Suppressor macrophage (primary cell): ENCODE results near the gene ZNF554.

ENCODE experiments used
- DNase-seq, 4 experiments: peaks; one replicate each; pipeline ENCODE4 v3.0.0-alpha.2; 2020 to 2022

ZNF554 gene

GRCh38 chr19:2827840-2828489 lies 8.3 kb downstream of the ZNF554 start:
- DNase-seq: no peak

- no peak for DNase-seq
Measured at GRCh38 chr19:2834294-2834871, 14.7 kb downstream of the ZNF554 start.

GRCh38 chr19:2837430-2837829 lies 17.8 kb downstream of the ZNF554 start:
- DNase-seq: no peak

DNA sequence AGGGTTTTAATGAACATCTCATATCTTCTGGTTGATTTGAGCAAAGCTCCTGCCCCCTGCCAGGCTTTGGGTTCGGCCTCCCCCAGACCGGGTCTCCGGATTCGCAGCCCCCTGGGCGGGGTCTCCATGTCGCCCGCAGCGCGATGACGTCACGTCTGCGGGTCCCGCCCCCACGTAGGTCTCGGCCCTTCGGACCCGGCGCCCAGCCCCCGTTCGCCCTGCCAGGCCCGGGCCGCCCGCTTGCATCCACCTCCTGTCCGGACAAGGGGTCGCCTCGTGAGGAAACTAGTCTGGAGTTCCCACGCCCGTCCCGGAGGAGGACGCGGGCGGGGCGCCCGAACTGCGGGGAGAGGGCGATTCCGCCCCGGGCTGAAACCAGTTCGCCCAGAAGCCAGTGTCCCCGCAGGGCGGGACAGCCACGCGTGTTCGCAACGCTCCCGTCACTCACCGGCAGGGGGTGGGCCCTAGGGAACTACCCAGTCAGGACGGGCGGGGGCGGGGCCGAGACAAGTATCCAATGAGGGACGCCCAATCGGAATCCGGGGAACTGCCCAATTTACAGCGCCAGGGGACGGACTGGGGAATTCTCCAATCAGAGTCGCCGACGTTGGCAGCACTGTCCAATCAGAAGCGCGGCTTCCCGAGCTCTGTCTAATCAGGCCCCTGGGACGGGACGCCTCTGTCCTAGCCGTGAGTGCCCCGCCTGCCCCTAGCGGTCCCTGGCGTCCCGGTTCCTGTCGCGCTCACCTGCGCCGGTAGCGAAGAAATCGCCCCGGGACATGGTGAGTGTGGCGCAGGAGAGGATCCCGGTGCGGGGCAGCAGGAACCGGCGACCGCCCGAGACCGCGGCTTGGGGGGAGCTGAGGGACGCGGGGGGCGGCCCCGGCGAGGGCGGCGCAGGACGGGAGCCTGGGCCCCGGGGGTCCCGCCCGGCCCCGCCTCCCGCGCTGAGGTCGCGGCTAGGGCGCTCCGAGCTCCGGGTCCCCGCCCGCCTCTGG lies 21.4 kb downstream of the ZNF554 start, which contains the start of gene ZNF555:
TSS of gene ZNF555 (plus strand) at position 682 of the 998 bp plus-strand sequence. CDS start at position 780, 98 bp downstream.
- peak; percentile 99 for DNase-seq

DNA sequence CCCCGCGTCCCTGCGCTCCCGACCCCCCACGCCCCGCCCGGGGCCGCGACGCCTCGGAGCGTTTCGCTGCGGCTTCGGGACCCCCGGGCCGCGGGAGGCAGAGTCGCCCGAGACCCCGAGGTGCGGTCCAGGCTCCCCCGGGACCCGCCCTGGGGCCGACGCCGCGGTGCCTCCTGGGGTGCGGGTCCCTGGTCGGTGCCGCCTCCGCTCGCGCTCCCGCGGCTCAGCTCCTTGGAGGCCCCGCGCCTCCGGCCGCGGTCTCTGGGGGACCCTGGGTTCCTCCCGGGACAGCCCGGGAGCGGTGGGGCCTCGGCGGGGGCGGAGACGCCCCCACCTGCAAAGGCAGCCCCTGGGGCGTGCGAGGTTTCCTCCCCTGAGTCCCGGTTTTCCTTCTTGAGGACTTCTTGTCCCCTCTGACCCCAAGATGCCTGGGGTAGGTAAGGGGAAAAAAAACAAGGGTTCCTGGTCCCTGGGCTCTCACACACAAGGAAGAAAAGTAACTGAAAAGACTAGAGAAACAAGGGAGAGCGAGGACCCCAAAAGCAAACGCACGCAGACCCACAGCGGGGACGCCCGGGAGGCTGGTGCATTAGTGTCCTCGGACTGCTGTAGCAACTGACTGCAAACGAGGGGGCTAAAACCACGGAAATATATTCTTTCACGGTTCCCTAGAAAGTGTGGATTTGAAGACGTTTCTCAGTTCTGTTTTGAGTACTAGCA lies 22.3 kb downstream of the ZNF554 start:
- peak in 2 of 4 experiments; percentile 23 to 51 for DNase-seq

DNA sequence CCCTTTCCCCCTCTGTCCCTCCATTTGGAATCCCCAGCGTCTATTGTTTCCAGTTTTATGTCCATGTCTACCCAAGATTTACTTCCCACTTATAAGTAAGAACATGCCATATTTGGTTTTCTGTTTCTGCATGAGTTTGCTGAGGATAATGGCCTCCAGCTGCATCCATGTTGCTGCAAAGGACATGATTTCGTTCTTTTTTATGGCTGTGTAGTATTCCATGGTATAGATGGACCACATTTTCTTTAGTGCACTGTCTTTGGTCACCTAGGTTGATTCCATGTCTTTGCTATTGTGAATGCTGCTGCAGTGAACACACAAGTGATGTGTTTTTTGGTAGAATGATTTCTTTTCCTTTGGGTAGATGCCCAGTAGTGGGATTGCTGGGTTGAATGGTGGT lies 25.4 kb downstream of the ZNF554 start:
- no peak for DNase-seq

DNA sequence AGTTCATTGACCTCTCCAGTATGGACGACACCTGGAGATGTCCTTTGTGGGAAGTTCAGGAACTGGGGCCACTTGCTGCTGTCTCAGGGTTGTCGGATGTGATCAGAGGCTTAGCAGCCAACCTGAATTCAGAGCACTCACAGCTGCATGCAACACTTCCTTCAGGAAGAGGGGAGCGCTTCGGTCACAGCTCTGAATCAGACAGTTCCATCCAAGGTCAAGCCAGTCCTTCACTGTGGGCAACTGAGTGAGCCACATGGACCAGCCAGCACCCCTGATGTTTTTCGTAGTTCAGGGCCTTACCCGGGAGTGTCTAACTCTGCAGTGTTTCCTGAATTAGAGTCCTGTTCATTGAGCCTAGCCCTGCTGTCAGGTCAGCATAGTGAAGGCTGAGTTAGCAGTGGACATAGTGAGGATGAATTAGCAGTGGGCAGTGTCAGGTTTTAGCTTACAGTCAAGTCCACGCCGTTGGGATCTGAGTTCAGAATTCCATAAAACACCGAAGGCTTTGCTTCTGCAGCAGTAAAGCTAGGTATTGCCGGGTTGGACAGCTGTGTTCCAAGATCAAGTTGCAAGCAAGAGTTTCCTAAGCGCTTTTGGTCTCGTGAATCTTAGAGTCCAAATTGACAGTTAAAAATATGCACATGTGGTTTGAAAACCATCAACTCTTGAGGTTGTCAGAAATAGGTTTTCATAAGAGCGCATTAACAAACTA lies 26.7 kb downstream of the ZNF554 start:
- DNase-seq: no peak

DNA sequence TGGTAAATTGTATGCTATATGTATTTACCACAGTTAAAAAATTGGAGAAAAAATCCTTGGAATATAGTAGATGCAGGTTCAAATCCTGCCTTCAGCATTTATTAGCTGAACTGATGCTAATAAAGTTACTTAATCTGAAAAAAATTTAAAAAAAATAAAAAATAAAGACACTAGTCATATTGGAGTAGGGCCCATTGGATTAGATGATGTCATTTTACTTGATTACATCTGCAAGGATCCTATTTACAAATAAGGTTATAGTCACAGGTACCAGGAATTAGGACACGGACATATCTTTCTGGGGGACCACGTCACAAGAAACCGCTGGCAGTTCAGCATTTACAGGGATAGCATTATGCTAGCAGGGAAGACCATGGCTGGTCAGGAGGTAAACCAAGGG lies 27.8 kb downstream of the ZNF554 start:
- DNase-seq: no peak

DNA sequence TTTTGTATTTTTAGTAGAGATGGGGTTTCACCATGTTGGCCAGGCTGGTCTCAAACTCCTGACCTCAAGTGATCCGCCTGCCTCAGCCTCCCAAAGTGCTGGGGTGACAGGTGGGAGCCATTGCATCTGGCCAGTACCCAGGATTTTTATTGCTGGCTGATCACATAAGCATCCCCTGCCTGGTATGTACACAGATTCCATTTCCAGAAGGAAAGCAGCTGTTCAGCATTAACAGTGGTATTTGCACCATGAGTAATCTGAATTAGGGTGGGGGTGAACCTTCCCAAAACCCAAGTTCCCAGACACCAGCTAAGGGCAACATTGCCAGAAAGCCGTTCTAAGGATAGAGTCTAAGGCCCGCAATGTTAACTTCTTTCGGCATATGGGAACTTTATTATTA lies 28.9 kb downstream of the ZNF554 start:
- no peak for DNase-seq

- no peak for DNase-seq
Measured at GRCh38 chr19:2850256-2850925, 30.7 kb downstream of the ZNF554 start.

DNA sequence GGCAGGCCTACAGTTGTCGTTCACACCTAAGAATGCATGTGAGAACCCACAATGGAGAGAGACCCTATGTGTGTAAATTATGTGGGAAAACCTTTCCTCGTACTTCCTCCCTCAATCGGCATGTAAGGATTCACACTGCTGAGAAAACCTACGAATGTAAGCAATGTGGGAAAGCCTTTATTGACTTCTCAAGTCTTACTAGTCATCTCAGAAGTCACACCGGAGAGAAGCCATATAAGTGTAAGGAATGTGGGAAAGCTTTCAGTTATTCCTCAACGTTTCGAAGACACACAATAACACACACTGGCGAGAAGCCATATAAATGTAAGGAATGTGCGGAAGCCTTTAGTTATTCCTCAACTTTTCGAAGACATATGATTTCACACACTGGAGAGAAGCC lies 32.9 kb downstream of the ZNF554 start:
- no peak for DNase-seq

GRCh38 chr19:2853015-2853606 lies 33.4 kb downstream of the ZNF554 start:
- DNase-seq: no peak

DNA sequence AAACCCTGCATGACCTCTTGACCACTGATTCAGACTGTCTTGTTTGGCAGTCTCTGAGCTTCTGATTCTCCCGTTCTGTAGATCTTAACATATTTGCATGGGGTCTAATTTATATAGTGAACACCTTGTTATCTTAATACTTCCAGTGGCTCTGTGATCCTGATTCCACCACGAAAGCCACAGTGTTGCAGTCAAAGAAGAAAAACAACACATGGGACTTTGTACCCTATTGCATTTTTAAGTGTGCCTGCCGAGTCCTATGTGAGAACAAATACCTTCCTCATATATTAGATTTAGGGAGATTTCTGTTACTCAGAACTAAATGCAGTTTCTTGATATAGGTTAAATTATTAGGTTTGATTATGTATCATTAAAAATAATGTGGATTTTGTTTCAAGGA lies 35.2 kb downstream of the ZNF554 start:
- DNase-seq: no peak

- DNase-seq: no peak
Measured at GRCh38 chr19:2856457-2857050, 36.9 kb downstream of the ZNF554 start.

- no peak for DNase-seq
Measured at GRCh38 chr19:2858864-2859263, 39.2 kb downstream of the ZNF554 start.

DNA sequence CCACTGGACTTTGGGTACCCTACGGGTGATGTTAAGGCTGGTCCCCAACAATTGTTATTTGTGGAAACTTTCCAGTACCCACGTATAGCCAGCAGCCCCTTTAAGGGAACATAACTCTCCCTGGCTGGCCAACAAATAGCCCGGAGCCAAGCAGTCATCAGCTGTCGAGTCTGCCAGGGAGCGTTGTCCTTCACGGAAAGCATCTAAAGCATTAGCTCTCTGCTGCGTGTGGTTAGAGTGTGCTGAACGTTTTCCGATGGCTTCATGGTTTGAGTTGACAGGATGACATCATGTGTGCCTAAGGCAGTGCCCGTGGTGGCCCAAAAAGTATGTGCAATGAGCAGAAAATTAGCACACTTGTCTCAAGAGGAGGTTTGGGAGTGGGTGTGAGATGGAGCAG lies 44.1 kb downstream of the ZNF554 start:
- no peak for DNase-seq

DNA sequence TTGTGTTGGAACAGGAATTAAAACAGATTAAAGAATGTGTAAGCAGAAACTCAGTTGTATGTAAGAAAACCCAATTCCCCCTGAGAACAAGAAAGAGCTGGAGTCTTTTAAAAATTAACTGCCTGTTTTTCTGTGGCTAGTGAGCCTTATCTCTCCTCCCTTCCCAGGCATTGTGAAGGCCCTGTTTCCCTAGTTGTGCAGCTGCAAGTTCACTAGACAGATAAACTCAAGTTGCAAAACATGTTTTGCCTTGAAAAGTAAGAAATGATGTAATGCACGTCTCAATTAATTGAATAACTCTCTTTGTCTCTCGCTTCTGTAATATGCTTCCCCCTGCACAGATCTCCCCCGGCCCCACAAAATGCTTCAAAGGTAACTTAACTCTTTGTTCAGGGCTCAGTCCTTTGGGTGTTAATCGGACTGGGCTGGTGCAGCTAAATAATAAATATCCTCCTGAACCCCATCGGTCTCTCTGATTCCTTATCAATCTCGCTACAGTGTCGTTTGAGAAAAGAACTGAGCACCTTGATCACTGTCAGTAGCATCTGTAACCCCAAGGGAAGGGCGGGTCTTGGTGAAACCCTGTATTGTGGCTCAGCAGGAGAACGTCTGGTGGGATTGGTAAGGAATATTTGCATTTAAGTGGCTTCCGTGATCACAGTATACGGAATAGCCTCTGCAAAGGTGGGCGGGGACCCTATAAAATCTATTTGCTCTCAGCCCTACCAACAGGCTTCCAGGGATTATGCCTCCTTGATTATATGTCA lies 45.8 kb downstream of the ZNF554 start:
- no peak for DNase-seq

DNA sequence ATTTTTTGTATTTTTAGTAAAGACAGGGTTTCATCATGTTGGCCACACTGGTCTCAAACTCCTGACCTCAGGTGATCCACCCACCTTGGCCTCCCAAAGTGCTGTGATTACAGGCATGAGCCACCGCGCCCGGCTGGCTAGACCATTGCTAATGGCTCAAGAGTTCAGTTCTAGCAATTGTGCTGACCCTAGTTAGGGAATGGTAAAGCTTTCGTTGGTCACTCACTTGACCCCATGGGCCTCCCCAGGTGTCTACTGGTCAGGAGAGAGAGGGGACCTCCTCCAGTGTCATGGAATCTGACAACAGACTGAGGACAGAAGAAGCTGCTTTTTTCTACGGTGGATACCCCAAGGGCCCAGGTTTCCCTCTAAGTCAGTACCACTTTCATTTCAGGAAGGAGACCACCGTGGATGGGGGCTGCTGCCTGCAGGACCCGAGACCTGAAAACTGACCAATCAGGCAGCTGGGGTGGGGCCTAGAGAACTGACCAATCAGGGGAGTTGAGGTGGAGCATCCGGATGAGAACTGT lies 46.9 kb downstream of the ZNF554 start:
- no peak for DNase-seq
